GM18951 (cell line): ENCODE measurements around the gene CIRBP.

Experiments used
- POLR2A ChIP-seq: IDR thresholded peaks from 4 replicates; pipeline ENCODE4 v1.6.1; 2011; ENCODE audit warnings: mild to moderate bottlenecking; ENCODE audit not compliant: insufficient read length, insufficient read depth; ENCODE audit errors: extremely low read depth
- in situ Hi-C: fragments of 300-500 bp; cut with MboI; formaldehyde crosslinking; loops from one replicate; pipeline ENCODE4 v1.12.0; 2022; ENCODE audit warnings: low sequenced_read_pairs, mixed read lengths, inconsistent platforms; ENCODE audit not compliant: unreplicated experiment

Gene CIRBP

GRCh38 chr19:1227304-1228054 is 41.7 kb upstream of the CIRBP start:
- in situ Hi-C loops, result no loop called here
- TF ChIP-seq POLR2A, result no peak

- no peak for TF ChIP-seq POLR2A
- in situ Hi-C loops, result no loop called here
These were observed 40.8 kb upstream of the CIRBP start for GRCh38 chr19:1228161-1228957.

GRCh38 chr19:1229056-1229923 is 39.8 kb upstream of the CIRBP start:
- in situ Hi-C loops, result no loop called here
- TF ChIP-seq POLR2A, result no peak

DNA sequence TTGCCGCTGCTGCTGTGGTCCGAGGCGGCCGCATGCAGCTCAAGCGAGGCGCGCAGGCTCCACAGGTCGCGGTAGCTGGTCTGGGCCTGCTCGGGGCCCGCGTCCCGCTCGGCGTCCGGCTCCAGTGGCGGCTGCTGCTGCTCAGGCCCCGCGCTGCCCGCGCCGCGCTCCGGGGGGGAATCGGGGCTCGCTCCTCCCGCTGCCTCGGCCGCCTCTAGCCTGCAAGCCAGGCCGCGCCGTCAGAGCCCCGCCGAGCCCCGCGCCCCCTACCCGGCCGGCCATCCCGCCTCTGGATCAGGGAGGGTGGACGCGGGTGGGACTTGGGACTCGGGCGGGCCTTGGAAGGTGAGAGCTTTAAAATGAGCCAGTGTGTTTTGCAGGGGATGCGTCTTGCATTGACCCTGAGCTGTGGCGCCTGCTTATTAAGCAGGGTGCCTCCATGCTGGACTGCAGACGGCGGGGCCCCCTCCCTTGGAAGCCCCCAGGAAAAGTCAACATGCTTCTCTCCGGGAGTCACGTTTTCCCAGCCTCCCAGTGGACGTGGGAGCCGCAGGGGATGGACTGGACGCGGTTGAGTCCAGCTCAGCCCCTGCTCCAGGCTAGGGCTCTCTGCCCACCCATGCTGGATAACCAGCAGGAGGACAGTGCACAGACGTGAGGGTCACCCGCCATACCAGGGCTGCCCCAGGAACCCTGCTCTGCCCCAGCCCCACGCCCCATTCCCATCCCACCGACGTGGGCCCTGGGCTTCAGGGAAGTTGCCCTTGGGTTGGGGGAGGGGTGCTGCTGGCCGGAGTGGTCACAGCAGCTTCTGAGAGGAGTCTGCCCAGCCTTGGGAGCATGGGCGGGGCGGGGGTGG is 39.0 kb upstream of the CIRBP start:
- TF ChIP-seq POLR2A, result no peak
- in situ Hi-C loops, result no loop called here

DNA sequence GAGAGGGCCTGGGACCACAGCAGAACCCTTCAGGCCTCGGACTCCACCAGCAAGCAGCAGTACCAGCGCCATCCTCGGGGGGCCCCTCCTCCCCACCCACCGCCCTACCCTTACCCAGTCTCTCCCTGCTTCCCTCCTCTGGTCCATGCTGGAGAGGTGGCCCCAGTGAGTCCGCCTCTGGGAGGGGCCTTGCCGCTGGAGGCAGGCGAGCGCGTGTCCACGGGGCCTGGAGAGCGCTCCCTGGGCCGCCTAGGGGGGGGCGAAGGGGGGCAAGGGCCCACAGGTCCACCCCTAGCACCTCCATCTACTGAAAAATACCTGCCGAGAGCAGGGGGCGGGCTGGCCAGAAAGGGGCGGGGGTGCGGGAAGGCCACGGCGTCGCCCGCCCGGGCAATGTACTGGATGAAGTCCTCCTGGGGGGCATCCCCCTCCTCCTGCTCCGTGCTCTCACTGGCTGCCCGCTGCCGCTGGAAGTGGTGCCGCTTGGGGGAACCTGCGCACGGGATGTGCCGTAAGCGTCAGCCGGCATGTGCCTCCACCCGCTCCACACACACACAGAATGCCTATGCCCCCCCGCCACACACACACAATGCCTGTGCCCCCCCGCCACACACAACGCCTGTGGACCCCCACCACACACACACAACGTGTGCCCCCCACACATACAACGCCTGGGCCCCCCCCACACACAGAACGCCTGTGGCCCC is 38.2 kb upstream of the CIRBP start:
- no peak for TF ChIP-seq POLR2A
- in situ Hi-C loops, result no loop called here

DNA sequence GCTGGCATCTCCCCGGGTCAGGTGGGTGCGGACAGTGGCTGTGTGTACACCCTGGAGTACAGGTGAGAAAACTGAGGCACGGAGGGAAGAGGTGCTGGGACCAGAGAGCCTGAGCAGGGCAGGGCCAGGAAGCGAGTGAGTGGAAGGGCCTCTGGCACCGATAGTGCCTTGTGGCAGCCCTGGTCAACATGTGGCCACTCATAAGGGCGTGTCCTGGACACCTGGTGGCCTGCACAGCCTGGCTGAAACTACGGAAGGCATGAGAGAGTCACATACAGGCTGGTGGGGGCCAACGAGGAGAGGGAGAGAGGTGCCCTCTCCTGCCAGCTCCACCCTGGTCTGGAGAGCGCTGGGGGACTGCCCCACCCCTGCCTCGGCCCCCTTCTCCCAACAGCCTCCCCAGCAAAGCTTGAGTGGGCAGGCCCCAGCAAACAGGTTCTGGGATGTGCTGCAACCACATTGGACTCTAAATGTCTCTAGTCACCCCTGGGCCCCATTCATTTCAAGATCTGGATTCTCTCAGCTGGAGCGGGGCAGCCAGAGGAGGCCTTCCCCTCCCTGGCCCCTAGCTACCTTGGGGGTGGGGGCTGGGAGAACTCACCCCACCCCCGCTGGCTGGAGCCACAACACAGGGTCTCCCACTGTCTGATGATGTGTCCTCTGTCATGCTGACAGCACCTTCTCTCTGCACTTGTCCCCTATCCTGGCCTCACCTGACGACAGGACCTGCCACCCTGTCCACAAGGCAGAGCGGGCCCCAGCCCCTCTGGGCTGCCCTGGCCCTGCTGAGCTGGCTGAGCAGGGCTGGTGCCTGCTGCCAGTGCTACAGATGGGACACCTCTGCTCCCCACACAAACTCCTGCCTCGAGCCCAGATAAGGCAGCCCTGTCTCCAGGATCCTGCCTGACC is 37.1 kb upstream of the CIRBP start:
- in situ Hi-C loops, result no loop called here

DNA sequence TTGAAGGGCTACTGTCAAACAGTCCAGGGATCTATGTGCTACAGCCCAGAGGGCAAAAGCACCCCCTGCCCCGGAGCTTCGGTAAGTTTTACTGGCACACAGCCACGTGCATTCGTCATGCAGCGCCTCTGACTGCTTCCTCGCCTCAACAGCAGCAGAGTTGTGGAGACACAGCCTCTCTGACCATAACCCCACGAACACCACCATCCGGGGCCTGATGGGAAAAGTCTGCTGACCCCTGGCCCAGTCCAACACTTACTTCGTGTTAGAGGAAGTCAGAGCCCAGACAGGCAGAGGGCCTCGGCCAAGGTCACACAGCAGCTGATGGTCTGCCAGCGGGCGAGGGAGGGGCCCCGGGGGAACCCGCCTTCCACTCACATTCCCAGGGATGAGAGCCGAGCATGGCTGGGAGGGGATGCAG is 36.5 kb upstream of the CIRBP start:
- in situ Hi-C loops, result no loop called here

More for the DNA sequence above, 37.1 kb upstream of the CIRBP start:
- TF ChIP-seq POLR2A, result no peak

DNA sequence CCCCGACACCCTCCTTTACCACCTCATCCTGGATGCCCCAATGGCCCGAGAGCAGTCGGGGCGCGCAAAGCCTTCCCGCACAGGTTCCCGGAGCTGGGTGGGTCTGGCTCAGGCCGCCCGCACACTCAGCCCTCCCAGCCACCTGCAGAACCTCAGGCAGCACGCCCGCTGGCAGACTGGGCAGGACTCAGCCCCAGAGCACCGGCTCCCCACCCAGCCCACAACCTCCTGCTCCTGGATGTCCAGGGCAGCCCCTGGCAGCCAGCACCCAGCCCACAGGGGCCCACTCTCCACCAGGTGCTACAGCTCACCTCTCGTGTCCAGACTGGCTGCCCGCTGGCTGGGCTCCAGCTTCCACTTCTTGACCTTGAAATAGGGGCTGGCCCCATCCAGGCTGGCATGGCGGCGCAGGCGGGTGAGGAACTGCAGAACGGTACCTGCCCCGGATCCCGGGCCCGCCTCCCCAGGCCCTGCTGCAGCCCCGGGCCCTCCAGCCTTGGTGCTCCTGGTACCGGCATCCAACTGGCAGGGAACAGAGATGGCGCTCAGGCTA is 35.9 kb upstream of the CIRBP start:
- in situ Hi-C loops, result no loop called here
- TF ChIP-seq POLR2A, result no peak

More for the DNA sequence above, 36.5 kb upstream of the CIRBP start:
- TF ChIP-seq POLR2A, result no peak

DNA sequence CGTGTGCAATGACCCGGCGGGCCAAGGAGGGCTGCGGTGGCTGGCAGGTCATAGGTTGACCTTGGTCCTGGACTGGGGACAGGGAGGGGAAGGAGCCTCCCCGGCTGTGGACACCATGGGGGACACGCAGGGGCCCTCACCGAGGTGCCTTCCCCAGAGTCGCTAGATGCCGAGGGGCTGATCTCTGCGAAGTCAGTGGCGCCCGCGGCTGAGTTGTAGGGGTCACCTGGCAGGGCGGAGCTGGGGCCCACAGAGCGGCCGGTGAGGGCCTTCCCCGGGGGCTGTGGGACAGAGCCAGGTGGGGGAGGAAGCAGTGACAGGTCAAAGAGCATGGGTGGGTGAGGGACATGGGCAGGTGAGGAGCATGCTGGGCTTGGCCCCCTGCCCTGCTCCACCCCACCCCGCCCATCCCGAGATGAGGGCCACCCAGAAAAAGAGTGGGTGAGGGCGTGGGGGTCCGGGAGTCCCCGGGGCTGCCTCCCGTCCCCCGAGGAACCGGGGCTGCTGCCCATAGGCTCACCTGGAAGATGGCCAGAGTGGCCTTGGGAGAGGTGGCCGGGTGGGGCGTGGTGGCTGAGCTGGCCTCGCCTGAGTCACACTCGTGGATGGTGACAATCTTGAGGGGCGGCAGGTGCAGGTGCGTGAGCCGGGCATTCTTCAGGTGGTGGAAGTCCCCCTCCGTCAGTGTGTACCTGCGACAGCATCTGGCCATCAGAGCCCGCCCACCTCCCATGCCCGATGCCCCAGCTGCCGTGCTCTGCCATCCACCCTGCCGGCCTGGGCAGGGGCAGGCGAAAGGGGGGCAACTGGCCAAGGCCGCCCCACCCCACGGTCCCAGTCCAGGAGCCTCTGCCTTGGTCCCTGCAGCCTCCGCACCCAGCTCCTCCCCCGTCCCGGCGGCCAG is 34.8 kb upstream of the CIRBP start:
- TF ChIP-seq POLR2A, result no peak
- in situ Hi-C loops, result no loop called here

GRCh38 chr19:1234955-1235380 is 34.2 kb upstream of the CIRBP start:
- no peak for TF ChIP-seq POLR2A
- in situ Hi-C loops, result no loop called here
